ENCODE data around the gene ADGRD1. TPM values are rescaled to one million over a fixed set of nuclear protein-coding genes. Genes with fewer than 3 reads are reported as not detected.

ADGRD1 gene
- total RNA-seq, 3 donors from 2014 or later = 0.45 TPM; not detected in 2

DNA sequence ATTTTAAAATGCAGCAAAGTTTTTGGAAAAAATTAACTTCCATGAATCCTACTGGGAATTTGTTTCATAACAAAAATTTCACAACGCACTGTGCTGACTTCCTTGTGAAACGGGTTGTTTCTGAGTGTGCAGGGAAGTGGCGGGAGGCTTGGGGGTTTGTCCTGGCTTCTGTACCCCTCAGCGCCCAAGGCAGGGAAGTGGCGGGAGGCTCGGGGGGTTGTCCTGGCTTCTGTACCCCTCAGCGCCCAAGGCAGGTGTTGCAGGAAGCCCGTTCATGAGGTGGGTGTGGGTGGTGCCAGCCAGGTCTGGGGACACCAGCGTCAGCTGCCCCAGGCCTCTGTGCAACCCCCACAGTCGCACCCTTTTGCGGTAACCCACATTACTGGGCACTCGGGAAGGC lies 25.1 kb downstream of the ADGRD1 start:
- Mint-ChIP-seq H3K9me3 (no peaks in the 10 kb centered on the region), H3K4me3 (no peak overlapping the region), H3K27me3 (ENCODE audit: low read depth) (peaks cover 8% of the 10 kb centered on the region), H3K36me3 (ENCODE audit: insufficient read depth) (no peaks in the 10 kb centered on the region), H3K4me1 (ENCODE audit: low read depth) (no peaks in the 10 kb centered on the region)
- DNase-seq (no peak), ATAC-seq (no peak)

DNA sequence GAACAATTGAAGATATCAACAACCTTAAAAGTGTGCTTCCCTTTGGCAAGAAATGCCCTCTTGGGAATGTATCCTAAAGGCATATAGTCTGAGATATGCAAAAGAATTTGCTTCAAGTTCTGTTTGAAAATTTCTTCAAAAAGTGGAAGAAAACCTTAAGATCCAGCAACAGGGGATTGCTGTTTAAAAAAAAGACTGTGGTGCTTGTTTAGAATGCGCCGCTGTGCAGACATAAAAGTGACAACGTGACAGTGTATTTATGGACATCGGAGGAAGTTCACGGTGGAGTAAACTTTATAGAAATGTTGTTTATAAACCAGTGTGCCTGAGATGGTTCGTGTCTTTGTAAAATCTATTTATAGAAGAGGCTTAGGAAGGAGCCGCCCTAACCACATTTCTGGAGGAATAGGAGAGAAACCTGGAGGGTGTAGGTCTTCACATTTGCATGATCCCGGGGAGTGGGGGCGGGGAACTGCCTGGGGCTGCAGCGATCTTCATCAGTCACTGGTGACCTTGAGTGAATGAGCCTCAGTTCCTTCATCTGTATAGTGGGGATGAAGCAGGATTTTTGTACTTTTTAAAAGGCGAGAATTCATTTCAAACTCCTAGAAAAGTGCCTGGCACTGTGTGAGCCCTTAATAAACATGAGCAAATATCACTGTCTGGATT lies 27.5 kb downstream of the ADGRD1 start:
- Mint-ChIP-seq H3K36me3 (ENCODE audit: insufficient read depth) (no peaks in the 10 kb centered on the region), H3K9me3 (no peaks in the 10 kb centered on the region), H3K27me3 (ENCODE audit: low read depth) (peaks cover 16% of the 10 kb centered on the region), H3K4me1 (ENCODE audit: low read depth) (no peaks in the 10 kb centered on the region), H3K4me3 (no peak overlapping the region)
- DNase-seq (no peak), ATAC-seq (no peak)

DNA sequence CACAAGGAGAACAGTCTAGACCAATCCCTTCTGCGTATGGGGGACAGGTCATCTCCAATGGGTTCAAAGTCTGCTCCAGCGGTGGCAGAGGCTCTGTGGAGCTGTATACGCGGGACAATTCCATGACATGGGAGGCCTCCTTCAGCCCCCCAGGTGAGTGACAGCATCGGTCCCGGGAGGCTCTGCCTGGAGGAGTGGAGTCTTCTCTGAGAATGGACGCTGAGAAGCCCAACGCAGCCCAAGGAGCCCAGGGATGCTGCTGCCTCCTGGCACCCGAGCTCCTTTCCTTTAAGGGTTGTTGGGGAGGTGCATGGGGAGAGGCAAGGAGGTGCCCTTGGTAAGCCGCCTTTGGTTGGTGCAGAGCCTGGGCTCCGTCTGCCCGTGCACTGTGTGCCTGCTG lies 28.2 kb downstream of the ADGRD1 start:
- DNase-seq (no peak), ATAC-seq (no peak)
- no peaks in the 10 kb centered on the region for H3K9me3 Mint-ChIP-seq
- H3K36me3 Mint-ChIP-seq (ENCODE audit: insufficient read depth) = no peaks in the 10 kb centered on the region
- no peaks in the 10 kb centered on the region for H3K4me1 Mint-ChIP-seq (ENCODE audit: low read depth)
- peaks cover 16% of the 10 kb centered on the region for H3K27me3 Mint-ChIP-seq (ENCODE audit: low read depth)
- no peak overlapping the region for H3K4me3 Mint-ChIP-seq

DNA sequence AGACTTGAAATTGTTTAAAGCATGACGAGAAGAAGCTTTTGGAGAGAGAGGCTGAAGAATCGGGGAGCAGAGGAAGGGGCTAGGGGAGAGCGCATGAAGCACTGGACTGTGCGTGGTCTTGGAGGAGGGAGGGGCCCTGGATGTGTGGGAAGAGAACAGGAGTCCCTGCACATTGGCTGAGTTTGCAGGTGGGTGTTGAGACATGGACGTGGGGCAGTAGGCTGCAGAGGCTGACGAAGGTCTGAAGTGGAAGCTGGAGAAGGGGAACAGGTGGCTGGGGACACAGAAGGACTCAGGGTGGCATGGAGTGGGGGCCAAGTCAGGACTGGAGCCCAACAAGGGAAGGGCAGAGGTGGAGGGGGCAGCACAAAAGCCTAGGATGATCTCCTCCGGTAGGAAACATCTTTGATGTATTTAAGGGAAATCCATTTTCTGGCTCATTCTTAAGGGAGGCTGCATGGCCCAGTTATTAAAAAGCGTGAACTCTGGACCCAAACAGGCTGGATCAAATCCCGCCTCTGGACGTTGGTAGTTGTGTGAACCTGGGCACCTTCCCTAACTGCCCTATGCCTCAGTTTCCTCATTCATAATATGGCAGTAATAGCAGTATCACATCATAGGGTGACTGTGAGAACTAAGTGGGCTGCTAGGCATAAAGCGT lies 29.0 kb downstream of the ADGRD1 start:
- no peak overlapping the region for H3K4me3 Mint-ChIP-seq
- no peaks in the 10 kb centered on the region for H3K4me1 Mint-ChIP-seq (ENCODE audit: low read depth)
- H3K27me3 Mint-ChIP-seq (ENCODE audit: low read depth) = peaks cover 20% of the 10 kb centered on the region
- ATAC-seq (no peak), DNase-seq (no peak)
- no peaks in the 10 kb centered on the region for H3K36me3 Mint-ChIP-seq (ENCODE audit: insufficient read depth)
- no peaks in the 10 kb centered on the region for H3K9me3 Mint-ChIP-seq

DNA sequence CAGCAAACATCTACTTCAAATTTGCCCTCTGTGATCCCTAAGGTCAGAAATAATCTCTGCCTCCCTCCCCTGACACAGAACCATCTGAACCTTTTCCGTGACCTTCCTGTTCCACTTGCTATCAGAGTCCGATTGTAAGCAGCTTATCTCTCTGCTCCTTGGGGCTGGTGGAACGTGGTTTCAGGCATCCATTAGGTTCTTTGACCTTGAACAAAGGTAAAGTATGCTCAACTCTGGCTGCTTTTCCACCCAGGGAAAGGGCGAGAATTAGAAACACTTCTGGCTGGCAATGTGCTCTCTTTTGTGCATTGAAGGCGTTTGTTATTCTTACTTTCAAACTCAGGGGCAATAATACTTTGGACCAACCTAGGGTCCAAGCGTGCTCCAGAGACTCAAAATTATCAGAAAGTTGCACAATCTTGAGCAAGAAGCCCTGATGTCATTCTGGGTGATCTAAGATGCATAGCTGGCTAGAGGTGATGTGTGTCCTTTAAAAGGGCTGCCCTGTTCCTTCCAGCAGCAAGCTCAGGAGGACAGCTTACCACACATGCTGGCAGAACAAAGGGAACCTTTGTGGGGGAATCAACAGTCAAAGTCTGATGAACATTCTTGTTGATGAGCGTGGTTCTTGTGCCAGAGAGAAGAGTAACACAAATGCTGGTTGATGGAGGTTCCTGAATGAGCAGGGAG lies 29.8 kb downstream of the ADGRD1 start:
- Mint-ChIP-seq H3K27me3 (ENCODE audit: low read depth) (peaks cover 24% of the 10 kb centered on the region), H3K36me3 (ENCODE audit: insufficient read depth) (no peaks in the 10 kb centered on the region), H3K4me3 (no peak overlapping the region), H3K9me3 (no peaks in the 10 kb centered on the region), H3K4me1 (ENCODE audit: low read depth) (no peaks in the 10 kb centered on the region)
- ATAC-seq (no peak), DNase-seq (no peak)

DNA sequence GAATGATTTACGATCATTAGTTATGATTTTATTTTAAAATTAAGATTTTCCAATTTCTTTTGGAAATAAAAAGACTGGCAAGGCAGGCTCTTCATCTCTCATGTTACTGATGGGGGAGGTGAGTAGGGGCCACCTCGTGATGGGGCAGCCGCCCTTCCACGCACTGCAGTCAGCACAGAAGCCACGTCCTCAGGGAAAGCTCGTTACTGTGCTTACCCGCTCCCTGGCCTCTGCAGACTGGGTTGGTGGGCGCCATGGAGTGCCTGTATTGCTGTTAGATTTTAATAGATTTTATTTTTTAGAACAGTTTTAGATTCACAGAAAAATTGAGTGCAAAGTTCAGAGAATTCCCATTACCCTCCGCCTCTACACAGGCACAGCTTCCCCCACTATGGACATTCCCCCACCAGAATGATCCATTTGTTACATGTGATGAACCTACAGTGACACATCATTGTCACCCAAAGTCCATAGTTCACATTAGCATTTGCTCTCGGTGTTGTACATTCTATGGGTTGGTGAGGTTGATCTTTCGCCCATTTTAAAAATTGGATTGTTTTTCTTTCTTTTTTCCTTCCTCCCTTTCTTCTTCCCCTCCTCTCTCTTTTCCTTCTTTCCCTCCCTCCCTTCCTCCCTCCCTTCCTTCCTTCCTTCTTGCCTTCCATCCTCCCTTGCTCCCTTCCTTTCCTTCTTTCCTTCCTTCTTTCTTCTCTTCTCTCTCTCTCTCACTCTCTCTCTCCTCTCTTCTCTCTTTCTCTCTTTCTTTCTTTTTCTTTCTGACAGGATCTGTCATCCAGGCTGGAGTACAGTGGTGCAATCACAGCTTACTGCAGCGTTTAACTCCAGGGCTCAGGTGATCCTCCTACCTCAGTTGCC lies 30.7 kb downstream of the ADGRD1 start:
- ATAC-seq (no peak), DNase-seq (no peak)
- no peaks in the 10 kb centered on the region for H3K4me1 Mint-ChIP-seq (ENCODE audit: low read depth)
- no peaks in the 10 kb centered on the region for H3K36me3 Mint-ChIP-seq (ENCODE audit: insufficient read depth)
- no peaks in the 10 kb centered on the region for H3K9me3 Mint-ChIP-seq
- no peak overlapping the region for H3K4me3 Mint-ChIP-seq
- H3K27me3 Mint-ChIP-seq (ENCODE audit: low read depth) = peaks cover 29% of the 10 kb centered on the region

DNA sequence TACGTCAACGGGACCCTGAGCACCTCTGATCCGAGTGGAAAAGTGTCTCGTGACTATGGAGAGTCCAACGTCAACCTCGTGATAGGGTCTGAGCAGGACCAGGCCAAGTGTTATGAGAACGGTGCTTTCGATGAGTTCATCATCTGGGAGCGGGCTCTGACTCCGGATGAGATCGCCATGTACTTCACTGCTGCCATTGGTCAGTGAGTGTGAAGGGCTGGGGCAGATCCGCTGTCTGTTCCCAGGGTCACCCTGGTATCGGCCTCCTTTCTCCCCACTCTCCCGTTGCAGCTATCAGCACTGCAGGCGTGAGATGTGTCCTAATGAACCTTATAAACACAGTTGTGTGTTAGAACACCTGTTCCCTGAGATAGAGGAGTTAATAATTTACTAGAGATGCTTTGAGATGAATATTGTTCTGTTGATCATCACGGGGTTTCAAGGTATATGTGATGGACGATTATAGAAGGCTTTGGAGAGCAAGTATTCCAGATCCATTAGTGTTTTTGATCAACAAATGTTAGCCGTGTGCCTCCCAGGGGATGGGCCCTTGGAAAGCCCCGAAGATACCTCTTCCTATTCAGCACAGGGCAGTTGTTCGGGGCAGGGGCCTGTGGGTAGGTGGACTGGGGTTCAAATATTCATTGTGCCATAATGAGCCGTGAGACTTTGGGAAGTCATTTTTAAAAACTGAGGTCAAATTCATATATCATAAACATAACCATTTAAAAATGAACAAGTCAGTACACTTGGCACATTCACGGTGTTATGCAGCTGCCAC lies 33.6 kb downstream of the ADGRD1 start:
- H3K4me3 Mint-ChIP-seq = no peak overlapping the region
- DNase-seq (no peak), ATAC-seq (no peak)
- H3K4me1 Mint-ChIP-seq (ENCODE audit: low read depth) = no peaks in the 10 kb centered on the region
- no peaks in the 10 kb centered on the region for H3K36me3 Mint-ChIP-seq (ENCODE audit: insufficient read depth)
- no peaks in the 10 kb centered on the region for H3K9me3 Mint-ChIP-seq
- peaks cover 28% of the 10 kb centered on the region for H3K27me3 Mint-ChIP-seq (ENCODE audit: low read depth)

DNA sequence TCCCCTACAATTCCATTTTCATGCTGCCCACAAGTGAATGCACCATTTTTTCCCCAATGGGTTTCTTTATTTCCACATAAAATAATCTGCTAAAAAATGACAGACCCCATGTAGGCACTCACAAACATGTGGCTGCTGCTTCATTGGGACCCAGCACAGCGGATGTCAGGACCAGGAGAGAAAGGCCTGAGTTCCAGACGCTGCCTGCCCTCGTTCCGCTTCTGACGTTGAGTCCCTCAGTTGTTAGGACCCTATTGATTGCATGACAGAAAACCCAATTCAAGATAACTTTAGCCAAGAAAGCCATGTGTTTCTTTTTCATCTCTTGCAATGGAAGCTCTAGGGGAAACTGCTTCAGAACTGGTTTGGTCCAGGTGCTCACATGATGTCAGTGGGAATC lies 34.6 kb downstream of the ADGRD1 start:
- H3K36me3 Mint-ChIP-seq (ENCODE audit: insufficient read depth) = no peaks in the 10 kb centered on the region
- DNase-seq (no peak), ATAC-seq (no peak)
- H3K4me3 Mint-ChIP-seq = no peak overlapping the region
- H3K4me1 Mint-ChIP-seq (ENCODE audit: low read depth) = peaks cover 2% of the 10 kb centered on the region
- no peaks in the 10 kb centered on the region for H3K9me3 Mint-ChIP-seq
- peaks cover 26% of the 10 kb centered on the region for H3K27me3 Mint-ChIP-seq (ENCODE audit: low read depth)

DNA sequence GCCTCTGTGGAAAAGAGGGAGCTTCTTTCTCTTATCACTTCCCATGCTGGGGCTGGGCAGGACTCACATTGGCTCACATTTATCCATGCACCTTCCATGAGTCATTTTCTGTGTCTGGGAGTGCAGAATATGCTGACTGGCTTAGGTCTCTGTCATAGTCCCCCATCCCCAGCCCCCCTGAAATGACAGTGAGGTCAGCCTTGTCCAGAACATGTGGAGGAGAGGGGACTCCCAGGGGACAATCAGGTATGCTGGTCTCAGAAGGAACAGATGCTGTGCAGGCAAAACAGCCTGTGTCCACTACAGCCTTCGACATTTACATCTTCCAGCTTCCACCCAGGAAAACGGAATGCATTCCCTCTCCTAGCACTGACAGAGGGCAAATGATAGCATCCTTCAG lies 35.0 kb downstream of the ADGRD1 start:
- Mint-ChIP-seq H3K9me3 (no peaks in the 10 kb centered on the region), H3K4me3 (no peak overlapping the region), H3K27me3 (ENCODE audit: low read depth) (peaks cover 26% of the 10 kb centered on the region), H3K4me1 (ENCODE audit: low read depth) (peaks cover 2% of the 10 kb centered on the region), H3K36me3 (ENCODE audit: insufficient read depth) (no peaks in the 10 kb centered on the region)
- ATAC-seq = no peak
- DNase-seq = no peak

DNA sequence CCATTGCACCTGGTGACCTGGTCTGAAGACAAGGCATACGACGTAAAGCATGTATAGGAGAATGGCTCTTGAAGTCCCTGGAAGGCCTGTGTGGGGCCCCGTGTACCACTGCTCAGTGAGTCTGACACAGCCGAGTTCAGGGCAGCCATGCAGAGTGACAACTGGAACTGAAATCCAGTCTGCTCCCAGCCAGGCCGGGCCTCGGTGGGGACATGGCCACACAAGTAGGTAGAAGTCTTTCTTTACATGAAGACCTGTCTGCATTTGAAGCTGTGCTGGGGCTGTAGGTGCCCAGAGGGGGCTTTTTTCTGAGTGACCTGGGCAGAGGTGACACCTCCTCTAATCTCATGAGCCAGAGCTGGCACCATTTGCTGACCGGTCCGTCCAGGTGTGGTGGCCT lies 35.7 kb downstream of the ADGRD1 start:
- Mint-ChIP-seq H3K4me1 (ENCODE audit: low read depth) (peaks cover 2% of the 10 kb centered on the region), H3K4me3 (no peak overlapping the region), H3K36me3 (ENCODE audit: insufficient read depth) (no peaks in the 10 kb centered on the region), H3K9me3 (no peaks in the 10 kb centered on the region), H3K27me3 (ENCODE audit: low read depth) (peaks cover 26% of the 10 kb centered on the region)
- ATAC-seq (no peak), DNase-seq (no peak)

DNA sequence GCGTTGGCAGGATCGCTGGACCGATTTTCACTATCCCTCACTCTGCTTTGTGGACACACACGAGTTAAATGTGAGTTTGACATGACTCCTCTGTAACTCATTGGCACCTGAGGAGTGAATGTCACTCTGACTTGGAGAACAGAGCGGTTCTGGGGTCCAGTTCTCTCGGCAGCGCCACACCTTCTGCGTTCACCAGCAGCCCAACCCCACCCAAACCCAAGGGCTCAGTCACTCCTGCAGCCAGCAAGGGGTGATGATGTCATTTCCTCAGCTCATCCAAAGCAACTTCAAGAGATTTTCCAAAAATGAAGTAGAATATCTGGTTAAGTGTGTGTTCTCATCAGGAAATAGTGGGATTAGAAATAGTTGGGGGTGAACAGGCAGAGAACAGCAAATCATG lies 36.3 kb downstream of the ADGRD1 start:
- no peaks in the 10 kb centered on the region for H3K9me3 Mint-ChIP-seq
- H3K36me3 Mint-ChIP-seq (ENCODE audit: insufficient read depth) = no peaks in the 10 kb centered on the region
- peaks cover 3% of the 10 kb centered on the region for H3K4me1 Mint-ChIP-seq (ENCODE audit: low read depth)
- DNase-seq (no peak), ATAC-seq (no peak)
- H3K27me3 Mint-ChIP-seq (ENCODE audit: low read depth) = peaks cover 23% of the 10 kb centered on the region
- no peak overlapping the region for H3K4me3 Mint-ChIP-seq

DNA sequence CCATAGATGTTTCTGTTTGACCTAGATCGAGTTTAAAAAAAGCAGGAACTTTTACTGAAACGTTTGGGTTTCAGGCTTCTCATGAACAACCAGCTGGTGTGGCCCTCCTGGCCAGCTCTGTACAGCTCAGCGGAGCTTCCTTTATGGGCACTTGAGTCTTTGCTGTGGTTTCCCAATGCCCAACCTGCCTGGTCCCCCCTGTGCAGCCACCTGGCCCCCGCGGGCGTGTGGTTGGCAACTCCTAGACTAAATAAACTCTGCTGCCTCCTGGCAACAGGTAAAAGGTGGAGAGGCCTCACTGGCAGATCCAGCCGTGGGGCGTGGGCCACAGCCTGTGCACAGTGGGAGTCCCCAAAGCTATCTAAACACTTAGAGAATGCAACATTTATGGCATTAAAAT lies 38.7 kb downstream of the ADGRD1 start:
- Mint-ChIP-seq H3K4me3 (no peak overlapping the region), H3K4me1 (ENCODE audit: low read depth) (peaks cover 3% of the 10 kb centered on the region), H3K9me3 (no peaks in the 10 kb centered on the region), H3K27me3 (ENCODE audit: low read depth) (peaks cover 16% of the 10 kb centered on the region), H3K36me3 (ENCODE audit: insufficient read depth) (no peaks in the 10 kb centered on the region)
- no peak for ATAC-seq
- DNase-seq = no peak

DNA sequence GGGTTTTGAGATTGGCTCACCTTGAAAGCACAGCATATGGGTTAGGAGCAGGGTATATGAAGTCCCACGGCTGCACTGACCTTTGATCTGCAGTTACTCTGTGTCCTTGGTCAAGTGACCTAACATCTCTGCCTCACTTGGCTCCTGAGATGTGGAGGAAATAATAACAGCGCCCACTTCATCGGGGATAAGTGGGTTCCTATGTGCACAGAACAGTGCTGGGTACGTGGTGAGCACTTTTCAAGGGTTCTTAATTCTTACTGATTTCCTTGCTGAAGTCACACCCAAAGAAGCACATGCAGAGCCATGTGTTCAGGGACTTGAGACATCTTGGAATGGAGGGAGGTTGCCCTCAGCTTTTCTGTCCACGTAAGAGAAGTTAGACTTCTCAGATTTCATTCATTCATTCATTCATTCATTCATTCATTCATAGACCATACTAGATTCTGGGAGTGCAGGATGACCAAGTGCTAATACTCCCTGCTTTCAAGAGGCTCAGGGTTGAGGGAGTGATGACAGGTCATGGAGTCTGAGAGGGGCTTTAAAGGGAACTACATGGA lies 39.4 kb downstream of the ADGRD1 start:
- Mint-ChIP-seq H3K4me1 (ENCODE audit: low read depth) (peaks cover 3% of the 10 kb centered on the region), H3K9me3 (no peaks in the 10 kb centered on the region), H3K4me3 (no peak overlapping the region), H3K27me3 (ENCODE audit: low read depth) (peaks cover 13% of the 10 kb centered on the region), H3K36me3 (ENCODE audit: insufficient read depth) (no peaks in the 10 kb centered on the region)
- ATAC-seq (no peak), DNase-seq (no peak)

Data from activated T-cell treated with anti-CD3 and anti-CD28 coated beads, Interleukin-2, amount 50 U/mL, for 4 hours (primary cell).